Osteoblast (primary cell): Measurements from ENCODE around the gene CPSF2. TPM values are rescaled to one million over a fixed set of nuclear protein-coding genes. Genes with fewer than 3 reads are reported as not detected.

Experiments used
- DNase-seq: peaks from one replicate; pipeline ENCODE4 v3.0.0; 2011; ENCODE audit warnings: low spot score, mixed read lengths; ENCODE audit not compliant: insufficient read length; ENCODE audit errors: missing footprints
- H2AFZ ChIP-seq: 2 replicates; pipeline ENCODE4 v1.6.0; 2011; ENCODE audit warnings: mild to moderate bottlenecking, low read length
- H3K27ac ChIP-seq: 2 replicates; pipeline ENCODE4 v1.5.1; 2011; ENCODE audit warnings: mild to moderate bottlenecking, low read depth, low read length, moderate library complexity
- H3K27me3 ChIP-seq: 2 replicates; pipeline ENCODE4 v1.6.0; 2012; ENCODE audit warnings: mild to moderate bottlenecking, control low read depth, inconsistent platforms, low read length, moderate library complexity; ENCODE audit not compliant: insufficient read depth
- H3K36me3 ChIP-seq: 2 replicates; pipeline ENCODE4 v1.5.1; 2011; ENCODE audit warnings: mild to moderate bottlenecking, low read length, control low read depth, moderate library complexity; ENCODE audit not compliant: insufficient read depth
- H3K4me1 ChIP-seq: 2 replicates; pipeline ENCODE4 v1.5.1; 2011; ENCODE audit warnings: mild to moderate bottlenecking, low read length, control low read depth, moderate library complexity; ENCODE audit not compliant: insufficient read depth
- H3K4me2 ChIP-seq: 2 replicates; pipeline ENCODE4 v1.6.0; 2011; ENCODE audit warnings: mild to moderate bottlenecking, low read length; ENCODE audit not compliant: insufficient read depth
- H3K4me3 ChIP-seq: fragments of 200-600 bp; sonication (generic); 3 replicates; pipeline ENCODE4 v1.5.1; 2012; ENCODE audit warnings: mild to moderate bottlenecking, low read length, inconsistent platforms; ENCODE audit not compliant: insufficient read depth
- H3K79me2 ChIP-seq: 2 replicates; pipeline ENCODE4 v1.6.0; 2012; ENCODE audit warnings: mild to moderate bottlenecking, low read length, control low read depth, inconsistent platforms; ENCODE audit not compliant: insufficient read depth
- H3K9me3 ChIP-seq: 2 replicates; pipeline ENCODE4 v1.5.1; 2011; ENCODE audit warnings: low read depth, low read length, control low read depth
- H4K20me1 ChIP-seq: 2 replicates; pipeline ENCODE4 v1.6.0; 2012; ENCODE audit warnings: mild to moderate bottlenecking, low read length, control low read depth; ENCODE audit not compliant: insufficient read depth
- total RNA-seq: library from RNA; depleted of rRNA; stranded (reverse); fragments of >200 nt; gene quantifications from 2 replicates; pipeline ENCODE4 v1.2.3, GENCODE V29; 2012
- TF ChIP-seq, protein P1 (sequence below): IDR thresholded peaks from 2 replicates; pipeline ENCODE4 v1.5.1; 2011; ENCODE audit warnings: mild to moderate bottlenecking, low read depth, low read length, moderate library complexity; ENCODE audit errors: extremely low read depth

Gene CPSF2
- total RNA-seq, 1 donor, result 47.8 TPM

DNA sequence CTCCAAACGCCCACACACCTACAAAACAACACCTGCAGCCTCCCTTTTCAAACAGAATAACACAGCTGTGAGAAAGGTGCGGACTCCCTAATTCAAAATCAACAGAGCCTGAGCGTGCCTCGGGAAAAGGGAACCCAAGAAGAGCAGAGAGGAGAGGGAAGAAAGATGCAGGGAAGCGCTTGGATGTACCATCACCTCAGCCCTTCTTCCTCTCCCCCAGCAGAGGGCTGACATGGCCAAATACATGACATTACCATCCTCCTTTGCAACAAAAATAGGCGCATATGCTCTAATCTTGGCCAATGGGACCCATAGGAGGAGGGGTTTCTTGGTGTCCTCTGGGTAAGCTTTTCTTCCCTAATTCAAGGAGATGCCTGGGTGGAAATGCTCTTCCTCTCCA is 78.0 kb downstream of the CPSF2 start:
- TF ChIP-seq, protein P1, sequence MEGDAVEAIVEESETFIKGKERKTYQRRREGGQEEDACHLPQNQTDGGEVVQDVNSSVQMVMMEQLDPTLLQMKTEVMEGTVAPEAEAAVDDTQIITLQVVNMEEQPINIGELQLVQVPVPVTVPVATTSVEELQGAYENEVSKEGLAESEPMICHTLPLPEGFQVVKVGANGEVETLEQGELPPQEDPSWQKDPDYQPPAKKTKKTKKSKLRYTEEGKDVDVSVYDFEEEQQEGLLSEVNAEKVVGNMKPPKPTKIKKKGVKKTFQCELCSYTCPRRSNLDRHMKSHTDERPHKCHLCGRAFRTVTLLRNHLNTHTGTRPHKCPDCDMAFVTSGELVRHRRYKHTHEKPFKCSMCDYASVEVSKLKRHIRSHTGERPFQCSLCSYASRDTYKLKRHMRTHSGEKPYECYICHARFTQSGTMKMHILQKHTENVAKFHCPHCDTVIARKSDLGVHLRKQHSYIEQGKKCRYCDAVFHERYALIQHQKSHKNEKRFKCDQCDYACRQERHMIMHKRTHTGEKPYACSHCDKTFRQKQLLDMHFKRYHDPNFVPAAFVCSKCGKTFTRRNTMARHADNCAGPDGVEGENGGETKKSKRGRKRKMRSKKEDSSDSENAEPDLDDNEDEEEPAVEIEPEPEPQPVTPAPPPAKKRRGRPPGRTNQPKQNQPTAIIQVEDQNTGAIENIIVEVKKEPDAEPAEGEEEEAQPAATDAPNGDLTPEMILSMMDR, result no peak
- Histone ChIP-seq H3K4me3 (no peak overlapping the region), H3K4me1 (no peaks in the 10 kb centered on the region), H2AFZ (no peak overlapping the region), H4K20me1 (no peaks in the 10 kb centered on the region), H3K79me2 (no peaks in the 10 kb centered on the region), H3K9me3 (no peaks in the 10 kb centered on the region), H3K27ac (no peak overlapping the region), H3K27me3 (peaks cover 14% of the 10 kb centered on the region), H3K36me3 (no peaks in the 10 kb centered on the region), H3K4me2 (no peak overlapping the region)
- no peak for DNase-seq

DNA sequence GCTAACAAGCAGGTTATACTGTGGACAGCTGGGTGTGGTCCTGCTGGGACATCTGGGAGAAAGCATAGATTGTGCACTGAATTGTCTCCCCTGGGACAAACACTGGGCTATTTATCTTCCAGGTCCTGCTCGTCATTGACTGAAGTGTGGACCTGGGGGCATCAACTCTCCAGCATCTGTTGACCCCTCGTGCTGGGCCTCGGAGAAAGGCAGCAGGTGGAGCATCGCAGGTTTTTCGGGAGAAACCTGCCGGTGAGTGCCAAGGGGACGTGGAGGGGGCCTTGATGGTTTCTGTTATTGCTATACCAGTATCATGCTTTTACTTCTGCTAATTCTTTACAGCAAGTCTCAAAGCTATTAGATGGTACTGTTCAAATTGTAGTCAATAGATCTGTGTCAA is 81.3 kb downstream of the CPSF2 start:
- H2AFZ ChIP-seq, result no peak overlapping the region
- H3K36me3 ChIP-seq, result no peaks in the 10 kb centered on the region
- no peaks in the 10 kb centered on the region for H4K20me1 ChIP-seq
- no peaks in the 10 kb centered on the region for H3K4me1 ChIP-seq
- H3K27me3 ChIP-seq, result peaks cover 14% of the 10 kb centered on the region
- no peak overlapping the region for H3K4me3 ChIP-seq
- TF ChIP-seq, protein P1, result no peak
- H3K4me2 ChIP-seq, result no peak overlapping the region
- no peak for DNase-seq
- H3K79me2 ChIP-seq, result no peaks in the 10 kb centered on the region
- no peaks in the 10 kb centered on the region for H3K9me3 ChIP-seq
- no peak overlapping the region for H3K27ac ChIP-seq

DNA sequence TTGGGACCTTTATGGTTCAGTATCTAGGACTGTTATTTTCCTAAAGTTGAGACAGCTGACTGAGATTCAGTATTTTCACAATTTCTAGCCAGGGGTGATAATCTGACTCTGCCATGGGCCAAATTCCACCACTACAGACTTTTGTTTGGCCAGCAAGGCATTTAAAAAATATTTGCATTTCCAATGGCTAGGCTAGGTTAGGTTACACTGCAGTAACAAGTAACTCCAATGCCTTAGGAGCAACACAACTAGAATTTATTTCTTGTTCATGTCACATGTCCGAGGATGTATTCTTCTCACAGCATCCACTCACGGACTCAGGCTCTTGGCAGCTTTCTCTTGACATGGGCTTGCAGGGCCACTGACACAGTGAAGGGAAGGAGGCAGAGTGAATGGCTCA is 83.0 kb downstream of the CPSF2 start:
- TF ChIP-seq, protein P1, result no peak
- Histone ChIP-seq H4K20me1 (no peaks in the 10 kb centered on the region), H3K9me3 (no peaks in the 10 kb centered on the region), H3K36me3 (no peaks in the 10 kb centered on the region), H3K4me1 (no peaks in the 10 kb centered on the region), H3K79me2 (no peaks in the 10 kb centered on the region), H2AFZ (no peak overlapping the region), H3K27ac (no peak overlapping the region), H3K4me2 (no peak overlapping the region), H3K4me3 (no peak overlapping the region), H3K27me3 (peaks cover 10% of the 10 kb centered on the region)
- DNase-seq, result no peak

DNA sequence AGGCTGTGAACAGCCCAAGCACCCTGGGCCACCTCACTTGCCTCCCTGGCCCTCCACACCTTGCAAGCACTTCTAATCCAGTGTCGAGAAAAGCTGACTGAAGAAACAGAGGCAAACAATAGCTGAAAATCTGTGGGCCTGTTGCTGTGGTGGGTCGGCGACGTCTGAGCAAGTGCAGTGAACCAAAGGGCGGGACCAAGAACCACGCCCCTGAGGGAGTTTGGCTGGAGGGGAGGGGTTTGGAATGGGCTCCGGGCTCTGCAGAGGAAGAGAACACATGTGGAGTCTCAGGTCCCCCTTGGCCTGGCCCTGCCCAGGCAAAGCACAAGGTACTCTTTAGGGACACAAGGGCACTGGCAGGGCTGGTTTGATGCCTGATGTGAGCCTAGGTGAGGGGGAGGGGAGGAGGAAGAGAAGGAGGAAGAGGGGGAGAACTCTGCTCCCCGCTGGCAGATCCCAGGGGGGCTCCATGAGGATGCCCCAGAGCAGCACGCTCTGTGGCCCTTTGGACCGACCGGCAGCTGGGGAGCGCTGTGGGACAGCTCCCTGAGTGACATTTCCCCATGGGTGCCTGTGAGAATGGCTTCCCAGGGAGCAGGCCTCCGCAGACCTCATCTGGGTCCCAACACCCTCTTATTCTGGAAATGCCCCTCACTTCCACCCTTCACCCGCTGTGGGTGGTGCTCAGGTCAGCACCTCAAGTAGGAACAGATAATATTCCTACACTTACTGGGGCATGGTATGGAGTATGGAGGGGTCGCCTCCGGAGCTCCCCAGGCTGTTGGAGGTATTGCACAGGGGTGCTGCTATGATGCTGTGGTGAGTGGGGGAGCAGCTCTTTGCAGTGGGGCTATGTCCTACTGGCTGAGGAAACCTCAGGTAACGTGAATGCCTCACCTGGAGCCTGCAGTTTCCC is 85.5 kb downstream of the CPSF2 start:
- H3K79me2 ChIP-seq, result no peaks in the 10 kb centered on the region
- no peak overlapping the region for H3K4me2 ChIP-seq
- no peak overlapping the region for H3K27ac ChIP-seq
- no peaks in the 10 kb centered on the region for H4K20me1 ChIP-seq
- no peaks in the 10 kb centered on the region for H3K9me3 ChIP-seq
- TF ChIP-seq, protein P1, result no peak
- no peak overlapping the region for H3K4me3 ChIP-seq
- no peak for DNase-seq
- no peak overlapping the region for H2AFZ ChIP-seq
- peaks cover 3% of the 10 kb centered on the region for H3K27me3 ChIP-seq
- no peaks in the 10 kb centered on the region for H3K36me3 ChIP-seq
- no peaks in the 10 kb centered on the region for H3K4me1 ChIP-seq
